Caco-2 (cell line): ENCODE measurements around the gene PROZ. TPM values are rescaled to one million over a fixed set of nuclear protein-coding genes. Genes with fewer than 3 reads are reported as not detected.

Experiments
- BruUV-seq: library from RNA; stranded (reverse); fragments of 400-500 nt; replicated peaks from 2 replicates; lab custom pipeline; 2021; lab: Mats Ljungman, UMichigan
- CTCF ChIA-PET: fragments of 300-600 bp; sonication (Branson Sonifier 250); formaldehyde crosslinking; loops from one replicate; lab custom pipeline; 2022; ENCODE audit warnings: antibody characterized with exemption; lab: Charles Lee
- POLR2A ChIA-PET: fragments of 300-600 bp; sonication (Branson Sonifier 250); formaldehyde crosslinking; loops from one replicate; lab custom pipeline; 2022; ENCODE audit warnings: antibody characterized with exemption; lab: Charles Lee
- DNase-seq, 2 experiments: peaks; one replicate each; pipeline versions ENCODE4 v3.0.0 to v3.0.0-alpha.2; 2020 to 2022
- H3K27me3 ChIP-seq: replicated peaks from 2 replicates; pipeline ENCODE4 v1.6.0; 2011; ENCODE audit warnings: low read length; ENCODE audit not compliant: control insufficient read depth, insufficient read depth
- H3K36me3 ChIP-seq: 2 replicates; pipeline ENCODE4 v1.5.1; 2011; ENCODE audit warnings: low read length; ENCODE audit not compliant: control insufficient read depth, insufficient read depth
- H3K4me1 ChIP-seq: fragments of 250-450 bp; sonication (Bioruptor Pico); 2 replicates; pipeline ENCODE4 v1.5.1; 2020; ENCODE audit warnings: mild to moderate bottlenecking
- H3K4me3 ChIP-seq: 2 replicates; pipeline ENCODE4 v1.5.1; 2011; ENCODE audit warnings: low read depth, mild to moderate bottlenecking, control low read depth, low read length
- H3K9me3 ChIP-seq: fragments of 250-450 bp; sonication (Bioruptor Pico); 2 replicates; pipeline ENCODE4 v1.5.1; 2020; ENCODE audit warnings: mild to moderate bottlenecking, moderate library complexity
- H3K27ac Mint-ChIP-seq: one replicate; pipeline ENCODE4 v1.8.0; 2022; ENCODE audit warnings: mixed read lengths; ENCODE audit not compliant: unreplicated experiment
- H3K27me3 Mint-ChIP-seq: one replicate; pipeline ENCODE4 v1.8.0; 2022; ENCODE audit warnings: mixed read lengths; ENCODE audit not compliant: insufficient read depth, unreplicated experiment
- H3K36me3 Mint-ChIP-seq: one replicate; pipeline ENCODE4 v1.8.0; 2022; ENCODE audit warnings: mild to moderate bottlenecking, mixed read lengths; ENCODE audit not compliant: insufficient read depth, unreplicated experiment
- H3K4me1 Mint-ChIP-seq: one replicate; pipeline ENCODE4 v1.8.0; 2022; ENCODE audit warnings: low read depth, mixed read lengths; ENCODE audit not compliant: unreplicated experiment
- H3K4me3 Mint-ChIP-seq: one replicate; pipeline ENCODE4 v1.8.0; 2022; ENCODE audit warnings: mild to moderate bottlenecking, moderate library complexity, mixed read lengths; ENCODE audit not compliant: unreplicated experiment
- H3K9me3 Mint-ChIP-seq: one replicate; pipeline ENCODE4 v1.8.0; 2022; ENCODE audit warnings: mixed read lengths; ENCODE audit not compliant: unreplicated experiment
- intact Hi-C: fragments of 100-400 bp; cut with micrococcal nuclease; formaldehyde crosslinking; loops from one replicate; pipeline ENCODE4 v1.10.0; 2022; ENCODE audit not compliant: unreplicated experiment
- total RNA-seq: library from RNA; stranded (reverse); gene quantifications from 2 replicates; pipeline ENCODE4 v1.2.3, GENCODE V29; 2022
- TF ChIP-seq, protein P1 (sequence below), 2 experiments: fragments of 200-600 bp in 1 of 2; IDR thresholded peaks; 1 replicate in 1 of 2; 2 replicates in 1 of 2; pipeline versions ENCODE4 v1.5.1 to v1.8.0; 2011 to 2022; ENCODE audit warnings: antibody characterized with exemption in 1 of 2, control low read depth in 1 of 2, inconsistent platforms in 1 of 2, low read depth in 1 of 2, low read length in 1 of 2, mild to moderate bottlenecking in 1 of 2, moderate library complexity in 1 of 2; ENCODE audit not compliant: insufficient read depth in 1 of 2, severe bottlenecking in 1 of 2, unreplicated experiment in 1 of 2

Gene PROZ
- total RNA-seq, 1 experiment from 2014 or later = not detected

DNA sequence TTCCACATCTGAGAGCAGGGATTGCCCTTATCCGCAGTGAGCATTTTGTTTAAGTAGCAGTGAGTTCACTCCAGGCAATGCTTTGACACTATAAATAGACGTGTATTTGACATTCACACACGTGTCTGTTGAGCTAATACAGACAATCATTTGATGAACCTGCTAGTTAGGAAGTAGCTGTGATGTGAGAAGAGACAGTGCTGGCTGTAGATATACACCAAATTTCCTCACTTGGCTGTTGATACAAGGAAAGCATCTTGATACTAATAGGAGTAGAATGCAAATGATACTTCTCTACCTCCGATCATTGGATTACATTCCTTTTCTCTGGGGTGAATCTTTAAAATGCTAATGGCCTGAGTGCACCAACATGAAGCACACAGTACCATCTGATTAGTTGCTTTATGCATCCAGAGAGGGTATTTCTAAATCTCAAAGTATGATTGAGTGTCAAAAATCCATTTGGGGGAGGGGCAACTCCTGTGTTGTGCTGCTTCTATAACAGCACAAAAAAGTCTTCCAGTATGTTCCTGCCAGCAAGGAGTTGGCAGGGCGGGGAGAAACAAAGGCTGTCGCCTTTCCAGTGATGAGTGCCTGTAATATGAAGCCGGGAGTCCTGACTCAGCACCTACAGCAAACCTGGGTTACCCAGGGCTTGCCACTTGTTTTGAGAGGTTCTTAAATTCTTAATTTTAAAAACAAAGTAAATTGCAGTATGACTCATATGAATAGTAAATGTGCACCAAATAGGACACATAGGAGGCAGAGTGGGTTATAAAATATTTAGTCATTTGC, 58.0 kb downstream of the PROZ start:
- Mint-ChIP-seq H3K27ac (no peak overlapping the region), H3K36me3 (peaks cover 38% of the 10 kb centered on the region), H3K27me3 (no peaks in the 10 kb centered on the region), H3K4me1 (peaks cover 18% of the 10 kb centered on the region), H3K4me3 (no peak overlapping the region), H3K9me3 (no peaks in the 10 kb centered on the region)
- Histone ChIP-seq H3K9me3 (no peaks in the 10 kb centered on the region), H3K4me3 (no peak overlapping the region), H3K36me3 (peaks cover 15% of the 10 kb centered on the region), H3K4me1 (peaks cover 30% of the 10 kb centered on the region), H3K27me3 (no peaks in the 10 kb centered on the region)
- POLR2A ChIA-PET = no interaction called here
- intact Hi-C loops = no loop called here
- peak in 1 of 2 experiments; percentile 16 for DNase-seq
- no TSS peak for BruUV-seq
- CTCF ChIA-PET = no interaction called here
- TF ChIP-seq, protein P1, sequence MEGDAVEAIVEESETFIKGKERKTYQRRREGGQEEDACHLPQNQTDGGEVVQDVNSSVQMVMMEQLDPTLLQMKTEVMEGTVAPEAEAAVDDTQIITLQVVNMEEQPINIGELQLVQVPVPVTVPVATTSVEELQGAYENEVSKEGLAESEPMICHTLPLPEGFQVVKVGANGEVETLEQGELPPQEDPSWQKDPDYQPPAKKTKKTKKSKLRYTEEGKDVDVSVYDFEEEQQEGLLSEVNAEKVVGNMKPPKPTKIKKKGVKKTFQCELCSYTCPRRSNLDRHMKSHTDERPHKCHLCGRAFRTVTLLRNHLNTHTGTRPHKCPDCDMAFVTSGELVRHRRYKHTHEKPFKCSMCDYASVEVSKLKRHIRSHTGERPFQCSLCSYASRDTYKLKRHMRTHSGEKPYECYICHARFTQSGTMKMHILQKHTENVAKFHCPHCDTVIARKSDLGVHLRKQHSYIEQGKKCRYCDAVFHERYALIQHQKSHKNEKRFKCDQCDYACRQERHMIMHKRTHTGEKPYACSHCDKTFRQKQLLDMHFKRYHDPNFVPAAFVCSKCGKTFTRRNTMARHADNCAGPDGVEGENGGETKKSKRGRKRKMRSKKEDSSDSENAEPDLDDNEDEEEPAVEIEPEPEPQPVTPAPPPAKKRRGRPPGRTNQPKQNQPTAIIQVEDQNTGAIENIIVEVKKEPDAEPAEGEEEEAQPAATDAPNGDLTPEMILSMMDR (IDR thresholded peaks at IDR 0.05; ENCODE audit: insufficient read depth in 1 of 2, low read depth in 1 of 2, low read length in 1 of 2, severe bottlenecking in 1 of 2, unreplicated experiment in 1 of 2) = no peak

DNA sequence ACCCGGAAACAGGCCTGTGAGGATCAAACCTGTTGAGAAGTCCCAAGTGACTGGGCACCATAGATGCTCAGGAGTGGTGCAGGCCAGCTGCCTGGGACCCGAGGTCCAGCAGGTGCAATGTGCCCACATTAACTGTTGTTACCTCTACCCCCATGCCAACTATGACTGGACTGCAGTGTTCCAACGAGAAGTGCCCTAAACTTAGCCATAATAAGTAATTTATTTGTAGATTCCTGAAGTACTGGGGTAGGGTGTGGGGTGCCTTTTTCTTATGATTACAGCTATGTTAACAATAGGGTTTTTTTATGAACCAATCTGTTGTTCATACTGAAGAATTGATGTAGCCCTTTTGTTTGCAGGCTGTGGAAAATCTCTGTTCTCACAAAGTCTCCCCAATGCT, 60.1 kb downstream of the PROZ start:
- Histone ChIP-seq H3K36me3 (peaks cover 12% of the 10 kb centered on the region), H3K4me3 (no peak overlapping the region), H3K4me1 (peaks cover 30% of the 10 kb centered on the region), H3K9me3 (no peaks in the 10 kb centered on the region), H3K27me3 (no peaks in the 10 kb centered on the region)
- TF ChIP-seq, protein P1 (IDR thresholded peaks at IDR 0.05; ENCODE audit: insufficient read depth in 1 of 2, low read depth in 1 of 2, low read length in 1 of 2, severe bottlenecking in 1 of 2, unreplicated experiment in 1 of 2) = no peak
- intact Hi-C loops = no loop called here
- no TSS peak for BruUV-seq
- no peak overlapping the region for H3K4me3 Mint-ChIP-seq
- CTCF ChIA-PET = no interaction called here
- DNase-seq = no peak
- H3K9me3 Mint-ChIP-seq = no peaks in the 10 kb centered on the region
- no peak overlapping the region for H3K27ac Mint-ChIP-seq
- no peaks in the 10 kb centered on the region for H3K27me3 Mint-ChIP-seq
- H3K36me3 Mint-ChIP-seq = peaks cover 38% of the 10 kb centered on the region
- H3K4me1 Mint-ChIP-seq = peaks cover 10% of the 10 kb centered on the region
- POLR2A ChIA-PET = no interaction called here

DNA sequence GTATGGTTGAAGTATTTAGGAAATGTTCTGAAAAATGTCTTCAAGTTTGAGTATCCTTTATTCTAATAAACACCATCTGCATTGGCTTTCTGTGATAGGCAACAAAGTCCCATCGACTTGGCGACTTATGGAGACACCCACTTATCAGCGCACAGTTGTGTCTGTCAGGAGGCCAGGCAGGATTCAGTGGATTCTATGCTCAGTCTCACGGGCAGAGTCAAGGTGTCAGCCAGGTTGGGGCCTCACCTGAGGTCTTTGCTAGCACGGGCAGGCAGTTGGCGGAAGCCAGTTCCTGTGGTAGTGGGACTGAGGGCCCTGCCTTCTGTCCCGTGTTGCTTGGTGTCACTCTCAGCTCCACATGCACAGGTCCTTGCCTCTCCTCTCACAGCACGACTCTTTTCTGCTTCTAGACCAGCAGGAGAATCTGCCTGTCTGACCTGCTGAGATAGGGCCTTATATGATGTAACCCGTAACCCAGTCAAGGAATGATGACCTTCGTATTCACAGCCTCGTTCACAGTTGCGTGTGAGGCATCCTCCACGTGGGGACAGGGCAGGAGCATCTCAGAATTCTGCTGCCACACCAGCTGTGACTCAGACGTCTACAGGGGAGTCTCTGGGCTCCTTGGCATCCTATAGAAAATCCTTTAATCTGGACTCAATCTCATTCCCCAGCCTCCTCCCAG, 61.0 kb downstream of the PROZ start:
- H3K9me3 ChIP-seq = no peaks in the 10 kb centered on the region
- CTCF ChIA-PET = interaction anchor here (0.9 kb wide), 1 partner anchor 184 kb away, joined by 3 read pairs; no protein-coding TSS in a partner anchor

More for the DNA sequence above, 61.0 kb downstream of the PROZ start:
- Histone ChIP-seq H3K4me3 (no peak overlapping the region), H3K27me3 (no peaks in the 10 kb centered on the region), H3K4me1 (peaks cover 30% of the 10 kb centered on the region), H3K36me3 (peaks cover 9% of the 10 kb centered on the region)
- no peaks in the 10 kb centered on the region for H3K9me3 Mint-ChIP-seq
- POLR2A ChIA-PET = interaction anchor here (1.3 kb wide), 1 partner anchor 10 kb away, joined by 3 read pairs; the partner anchor contains the start of gene CUL4A
- peaks cover 43% of the 10 kb centered on the region for H3K36me3 Mint-ChIP-seq
- H3K27me3 Mint-ChIP-seq = no peaks in the 10 kb centered on the region
- TF ChIP-seq, protein P1 (IDR thresholded peaks at IDR 0.05; ENCODE audit: insufficient read depth in 1 of 2, low read depth in 1 of 2, low read length in 1 of 2, severe bottlenecking in 1 of 2, unreplicated experiment in 1 of 2) = no peak
- DNase-seq = no peak
- peak overlapping the region; percentile 60 for H3K27ac Mint-ChIP-seq
- H3K4me1 Mint-ChIP-seq = peaks cover 10% of the 10 kb centered on the region
- no TSS peak for BruUV-seq
- H3K4me3 Mint-ChIP-seq = no peak overlapping the region
- intact Hi-C loops = no loop called here
